Spleen (tissue), 11 donors: ENCODE results near the gene NR3C2. TPM values are rescaled to one million over a fixed set of nuclear protein-coding genes. Genes with fewer than 3 reads are reported as not detected.
A peak's percentile ranks its signal among the peaks of the same experiment; 100 is the strongest.

Experiments
- DNase-seq: peaks from one replicate; pipeline ENCODE4 v3.0.0-alpha.2; 2020
- H3K27ac ChIP-seq, 8 donors: fragments of 200-600 bp; sonication (generic) in 7 of 8; 1 replicate in 4 of 8; 2 replicates in 4 of 8; pipeline versions ENCODE4 v1.5.0 to v1.8.0; 2016 to 2021; ENCODE audit warnings: inconsistent platforms in 4 of 8, mild to moderate bottlenecking in 4 of 8, moderate library complexity in 1 of 8
- H3K27me3 ChIP-seq, 7 donors: fragments of 200-600 bp; sonication (generic) in 6 of 7; replicated peaks in 1 of 7; 1 replicate in 4 of 7; 2 replicates in 3 of 7; pipeline versions ENCODE4 v1.5.0 to v1.8.0; 2016 to 2021; ENCODE audit warnings: inconsistent platforms in 3 of 7, mild to moderate bottlenecking in 1 of 7
- H3K36me3 ChIP-seq, 6 donors: fragments of 200-600 bp; sonication (generic) in 5 of 6; 1 replicate in 4 of 6; 2 replicates in 2 of 6; pipeline versions ENCODE4 v1.5.0 to v1.8.0; 2016 to 2021; ENCODE audit warnings: inconsistent platforms in 2 of 6
- H3K4me1 ChIP-seq, 6 donors: fragments of 200-600 bp; sonication (generic) in 5 of 6; 1 replicate in 3 of 6; 2 replicates in 3 of 6; pipeline versions ENCODE4 v1.5.0 to v1.8.0; 2016 to 2021; ENCODE audit warnings: inconsistent platforms in 3 of 6
- H3K4me3 ChIP-seq, 8 donors: fragments of 200-600 bp; sonication (generic) in 7 of 8; 1 replicate in 4 of 8; 2 replicates in 4 of 8; pipeline versions ENCODE4 v1.5.0 to v1.8.0; 2016 to 2021; ENCODE audit warnings: inconsistent platforms in 4 of 8, mild to moderate bottlenecking in 4 of 8, moderate library complexity in 2 of 8
- H3K9me3 ChIP-seq, 8 donors: fragments of 200-600 bp; sonication (generic) in 7 of 8; 1 replicate in 4 of 8; 2 replicates in 4 of 8; pipeline versions ENCODE4 v1.5.0 to v1.8.0; 2016 to 2021; ENCODE audit warnings: inconsistent platforms in 4 of 8
- POLR2A ChIP-seq, 3 donors: fragments of 450-650 bp; IDR thresholded peaks; one replicate each; pipeline ENCODE4 v1.5.1; 2017; ENCODE audit warnings: antibody characterized with exemption in 3 of 3, mild to moderate bottlenecking in 1 of 3
- POLR2AphosphoS5 ChIP-seq, 3 donors: sonication (generic); formaldehyde crosslinking; IDR thresholded peaks; one replicate each; pipeline ENCODE4 v1.5.1; 2017; ENCODE audit warnings: antibody characterized with exemption in 3 of 3
- whole genome bisulfite sequencing, 5 donors: extraction: QIAGEN DNeasy Blood & Tissue Kit in 3 of 5; methylation state at CpG; one replicate each; pipeline versions ENCODE4 v1.1.5 to v1.1.7; 2013 to 2018; 5-methylcytosine and 5-hydroxymethylcytosine counted together
- intact Hi-C: fragments of 100-400 bp; cut with DNase I; formaldehyde crosslinking; loops from one replicate; pipeline ENCODE4 v1.15.0; 2023; ENCODE audit warnings: low total_unique reads
- polyA plus RNA-seq, 3 donors: library from polyadenylated mRNA; stranded (reverse); fragments of 200-250 nt; gene quantifications; one replicate each; pipeline ENCODE4 v1.2.1, GENCODE V29; 2013
- total RNA-seq, 7 donors: library from RNA; depleted of rRNA in 3 of 7; stranded (reverse); fragments of >200 nt in 3 of 7; fragmentation: NEBNext Ultra II Directional in 4 of 7; extraction: Animal tissue kit (Norgen Biotek cat#: 25700) in 4 of 7; gene quantifications; one replicate each; pipeline versions ENCODE4 v1.1.0 to v1.2.1, GENCODE V29; 2016 to 2021
- TF ChIP-seq, protein P1 (sequence below), 11 experiments: fragments of 200-600 bp in 7 of 11; fragments of 450-650 bp in 4 of 11; sonication (generic) in 4 of 11; IDR thresholded peaks in 8 of 11; conservative IDR thresholded peaks in 3 of 11; 1 replicate in 7 of 11; 2 replicates in 4 of 11; pipeline versions ENCODE4 v1.4.0 to v1.8.0; 2016 to 2021; ENCODE audit warnings: antibody characterized with exemption in 11 of 11, inconsistent platforms in 4 of 11, mild to moderate bottlenecking in 1 of 11
- donor health status: healthy with polysubstance abuse.
- donor health status: DM: no; HTN: no; CAD: no; lungs with moderate emphysema.
- donor health status: DM: no; HTN: no; CAD: no.
- donor health status: Bipolar disorder and iron deficiency.
- donor health status: healthy.
- donor health status: DM: no; HTN: no; CAD: no.
- donor health status: DM: yes; HTN: yes; CAD: no.

NR3C2 gene
- total and polyA plus RNA-seq, 10 donors = 1.2 to 25.9 (median 16.2) TPM

GRCh38 chr4:148170408-148171365 lies 271.5 kb downstream of the NR3C2 start:
- Histone ChIP-seq H3K4me3 (no peak overlapping the region), H3K9me3 (peaks cover 0 to 7% (median 0%) of the 10 kb centered on the region in 8 donors), H3K36me3 (peaks cover 0 to 5% (median 0%) of the 10 kb centered on the region in 6 donors), H3K4me1 (peaks cover 0 to 7% (median 0%) of the 10 kb centered on the region in 6 donors), H3K27ac (no peak overlapping the region), H3K27me3 (no peaks in the 10 kb centered on the region)
- intact Hi-C loops = no loop called here
- no peak for DNase-seq
- WGBS, 5 donors = 70 to 79% (median 76%) methylated on average over 7 of the region's 7 CpGs
- TF ChIP-seq POLR2AphosphoS5 (IDR thresholded peaks at IDR 0.05) (no peak), POLR2A (IDR thresholded peaks at IDR 0.05) (no peak)
- TF ChIP-seq, protein P1, sequence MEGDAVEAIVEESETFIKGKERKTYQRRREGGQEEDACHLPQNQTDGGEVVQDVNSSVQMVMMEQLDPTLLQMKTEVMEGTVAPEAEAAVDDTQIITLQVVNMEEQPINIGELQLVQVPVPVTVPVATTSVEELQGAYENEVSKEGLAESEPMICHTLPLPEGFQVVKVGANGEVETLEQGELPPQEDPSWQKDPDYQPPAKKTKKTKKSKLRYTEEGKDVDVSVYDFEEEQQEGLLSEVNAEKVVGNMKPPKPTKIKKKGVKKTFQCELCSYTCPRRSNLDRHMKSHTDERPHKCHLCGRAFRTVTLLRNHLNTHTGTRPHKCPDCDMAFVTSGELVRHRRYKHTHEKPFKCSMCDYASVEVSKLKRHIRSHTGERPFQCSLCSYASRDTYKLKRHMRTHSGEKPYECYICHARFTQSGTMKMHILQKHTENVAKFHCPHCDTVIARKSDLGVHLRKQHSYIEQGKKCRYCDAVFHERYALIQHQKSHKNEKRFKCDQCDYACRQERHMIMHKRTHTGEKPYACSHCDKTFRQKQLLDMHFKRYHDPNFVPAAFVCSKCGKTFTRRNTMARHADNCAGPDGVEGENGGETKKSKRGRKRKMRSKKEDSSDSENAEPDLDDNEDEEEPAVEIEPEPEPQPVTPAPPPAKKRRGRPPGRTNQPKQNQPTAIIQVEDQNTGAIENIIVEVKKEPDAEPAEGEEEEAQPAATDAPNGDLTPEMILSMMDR (IDR thresholded peaks at IDR 0.05 in 8 of 11, conservative IDR thresholded peaks at IDR 0.05 in 3 of 11) = no peak

DNA sequence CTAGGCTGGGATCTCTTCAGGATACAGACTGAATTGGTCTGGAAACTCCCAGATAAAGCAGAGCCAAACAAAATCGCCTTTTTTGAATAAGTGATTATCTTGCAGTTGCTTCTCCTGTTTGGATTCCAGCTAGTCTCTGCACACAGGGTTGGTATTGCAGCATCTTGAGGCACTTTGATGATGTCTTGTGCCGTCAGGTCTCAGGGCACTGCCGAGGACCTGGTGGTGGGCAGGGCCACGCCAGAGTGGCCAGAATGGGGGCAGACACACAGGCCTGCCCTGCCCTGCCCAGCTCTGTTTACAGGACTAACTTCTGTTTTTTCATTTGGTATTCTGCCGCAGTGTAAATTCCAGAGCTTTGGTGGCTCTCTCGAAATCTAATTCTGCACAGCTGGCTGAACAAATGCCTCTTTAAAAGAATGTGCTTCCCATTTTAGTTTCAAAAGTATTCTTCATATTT lies 276.1 kb downstream of the NR3C2 start:
- no peak for DNase-seq
- H3K9me3 ChIP-seq = no peaks in the 10 kb centered on the region
- H3K36me3 ChIP-seq = no peaks in the 10 kb centered on the region
- H3K4me3 ChIP-seq = no peak overlapping the region
- H3K4me1 ChIP-seq = peaks cover 0 to 7% (median 0%) of the 10 kb centered on the region in 6 donors
- intact Hi-C loops = no loop called here
- WGBS, 5 donors = 60 to 81% (median 67%) methylated on average over 6 of the region's 6 CpGs
- TF ChIP-seq POLR2AphosphoS5 (IDR thresholded peaks at IDR 0.05) = peak in 1 of 3 donors; percentile 21
- TF ChIP-seq, protein P1 (IDR thresholded peaks at IDR 0.05 in 8 of 11, conservative IDR thresholded peaks at IDR 0.05 in 3 of 11) = no peak
- H3K27me3 ChIP-seq = no peaks in the 10 kb centered on the region
- peak overlapping the region in 5 of 8 donors; percentile 5 to 41 (median 34) for H3K27ac ChIP-seq

DNA sequence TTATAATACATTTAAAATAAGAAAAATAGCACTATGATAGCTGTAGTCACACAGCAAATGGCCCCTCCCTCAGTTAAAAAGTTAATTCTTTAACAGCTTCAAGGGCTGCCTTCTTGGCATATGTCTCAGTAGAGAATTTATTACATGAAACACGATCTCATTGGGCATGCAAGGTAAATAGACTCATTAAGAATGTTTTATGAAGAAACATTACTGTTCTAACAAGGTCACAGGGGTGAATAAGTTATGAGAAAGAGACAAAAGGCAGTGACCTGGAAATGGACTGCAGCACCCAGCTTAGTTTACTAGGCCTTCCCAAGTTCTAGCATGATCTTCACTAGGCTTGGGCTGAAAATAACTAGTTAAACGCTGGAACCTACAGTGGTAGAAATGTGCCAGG lies 277.7 kb downstream of the NR3C2 start:
- H3K36me3 ChIP-seq = no peaks in the 10 kb centered on the region
- no peak for TF ChIP-seq POLR2AphosphoS5 (IDR thresholded peaks at IDR 0.05)
- TF ChIP-seq, protein P1 (IDR thresholded peaks at IDR 0.05 in 8 of 11, conservative IDR thresholded peaks at IDR 0.05 in 3 of 11) = no peak
- TF ChIP-seq POLR2A (IDR thresholded peaks at IDR 0.05) = no peak
- no peak overlapping the region for H3K4me3 ChIP-seq
- H3K9me3 ChIP-seq = no peaks in the 10 kb centered on the region
- H3K27me3 ChIP-seq = no peaks in the 10 kb centered on the region
- H3K27ac ChIP-seq = no peak overlapping the region
- DNase-seq = no peak
- intact Hi-C loops = no loop called here
- 68 to 81% (median 74%) methylated on average over 2 of the region's 2 CpGs for WGBS, 5 donors
- H3K4me1 ChIP-seq = peaks cover 0 to 7% (median 0%) of the 10 kb centered on the region in 6 donors

GRCh38 chr4:148162991-148163390 lies 279.2 kb downstream of the NR3C2 start:
- Histone ChIP-seq H3K4me1 (peaks cover 0 to 7% (median 0%) of the 10 kb centered on the region in 6 donors), H3K27me3 (no peaks in the 10 kb centered on the region), H3K27ac (no peak overlapping the region), H3K9me3 (no peaks in the 10 kb centered on the region), H3K36me3 (no peaks in the 10 kb centered on the region), H3K4me3 (no peak overlapping the region)
- no peak for DNase-seq
- TF ChIP-seq POLR2AphosphoS5 (IDR thresholded peaks at IDR 0.05) (no peak), POLR2A (IDR thresholded peaks at IDR 0.05) (no peak)
- TF ChIP-seq, protein P1 (IDR thresholded peaks at IDR 0.05 in 8 of 11, conservative IDR thresholded peaks at IDR 0.05 in 3 of 11) = no peak
- intact Hi-C loops = no loop called here
- 40 to 89% (median 79%) methylated on average over 1 of the region's 1 CpG for WGBS, 5 donors
